OCI-LY1 (cell line): ENCODE measurements around the gene GALP.

Experiments
- H2AFZ ChIP-seq: fragments of 200-600 bp; sonication (generic), shearing (Covaris generic); 2 replicates; pipeline ENCODE4 v1.6.0; 2014; ENCODE audit warnings: antibody characterized with exemption, mild to moderate bottlenecking, low read length
- H3F3A ChIP-seq: fragments of 200-600 bp; sonication (generic), shearing (Covaris generic); 2 replicates; pipeline ENCODE4 v1.6.0; 2014; ENCODE audit warnings: mild to moderate bottlenecking, antibody characterized with exemption, low read length, moderate library complexity; ENCODE audit not compliant: insufficient read depth
- H3K27ac ChIP-seq: fragments of 200-600 bp; sonication (generic); 2 replicates; pipeline ENCODE4 v1.5.1; 2014; ENCODE audit warnings: low read length, mixed run types, mild to moderate bottlenecking, low read depth; ENCODE audit not compliant: poor library complexity, severe bottlenecking
- H3K27me3 ChIP-seq: fragments of 200-600 bp; sonication (generic); 2 replicates; pipeline ENCODE4 v1.6.0; 2014; ENCODE audit warnings: antibody characterized with exemption, mild to moderate bottlenecking, low read length, moderate library complexity; ENCODE audit not compliant: insufficient read depth
- H3K36me3 ChIP-seq: fragments of 200-600 bp; sonication (generic); 2 replicates; pipeline ENCODE4 v1.6.1; 2014; ENCODE audit warnings: mild to moderate bottlenecking, antibody characterized with exemption, low read length, moderate library complexity, mixed read lengths; ENCODE audit not compliant: insufficient read depth
- H3K4me1 ChIP-seq: fragments of 200-600 bp; sonication (generic); 2 replicates; pipeline ENCODE4 v1.5.1; 2014; ENCODE audit warnings: mild to moderate bottlenecking, low read length, moderate library complexity; ENCODE audit not compliant: insufficient read depth, severe bottlenecking
- H3K4me2 ChIP-seq: fragments of 200-600 bp; sonication (generic), shearing (Covaris generic); 2 replicates; pipeline ENCODE4 v1.6.1; 2014; ENCODE audit warnings: low read length
- H3K4me3 ChIP-seq: fragments of 200-600 bp; sonication (generic); 2 replicates; pipeline ENCODE4 v1.5.1; 2014; ENCODE audit warnings: low read length, low read depth, mild to moderate bottlenecking, mixed read lengths; ENCODE audit not compliant: poor library complexity, severe bottlenecking
- H3K79me2 ChIP-seq: fragments of 200-600 bp; shearing (Covaris generic); 2 replicates; pipeline ENCODE4 v1.6.1; 2016; ENCODE audit warnings: mixed run types, low read length, mixed read lengths; ENCODE audit not compliant: insufficient read depth
- H3K9ac ChIP-seq: fragments of 200-600 bp; sonication (generic), shearing (Covaris generic); 2 replicates; pipeline ENCODE4 v1.6.1; 2014; ENCODE audit warnings: mild to moderate bottlenecking, low read length, mixed read lengths
- H3K9me2 ChIP-seq: fragments of 200-600 bp; sonication (generic), shearing (Covaris generic); 2 replicates; pipeline ENCODE4 v1.6.1; 2014; ENCODE audit warnings: low read depth, mild to moderate bottlenecking, low read length, mixed read lengths
- H3K9me3 ChIP-seq: fragments of 200-600 bp; shearing (Covaris generic); 2 replicates; pipeline ENCODE4 v1.6.1; 2014; ENCODE audit warnings: low read length, mixed read lengths
- H4K20me1 ChIP-seq: fragments of 200-600 bp; sonication (generic), shearing (Covaris generic); 2 replicates; pipeline ENCODE4 v1.6.0; 2016; ENCODE audit warnings: mild to moderate bottlenecking, low read length; ENCODE audit not compliant: insufficient read depth
- CTCF ChIP-seq: fragments of 200-600 bp; sonication (generic), shearing (Covaris generic); IDR thresholded peaks from 2 replicates; pipeline ENCODE4 v1.5.1; 2017; ENCODE audit warnings: mild to moderate bottlenecking, antibody characterized with exemption, low read length, moderate library complexity, mixed read lengths
- EZH2 ChIP-seq: fragments of 200-600 bp; sonication (generic), shearing (Covaris generic); IDR thresholded peaks from 2 replicates; pipeline ENCODE4 v1.8.0; 2017; ENCODE audit warnings: borderline replicate concordance, mixed run types, mild to moderate bottlenecking, antibody characterized with exemption, low read length, moderate library complexity, mixed read lengths

GALP gene

GRCh38 chr19:56167064-56167578 is 8.7 kb upstream of the GALP start:
- H3K4me3 ChIP-seq, result no peak overlapping the region
- no peaks in the 10 kb centered on the region for H3K9me3 ChIP-seq
- no peak overlapping the region for H2AFZ ChIP-seq
- no peaks in the 10 kb centered on the region for H3F3A ChIP-seq
- H4K20me1 ChIP-seq, result no peaks in the 10 kb centered on the region
- H3K27me3 ChIP-seq, result no peaks in the 10 kb centered on the region
- no peaks in the 10 kb centered on the region for H3K9me2 ChIP-seq
- TF ChIP-seq CTCF (no peak), EZH2 (no peak)
- no peak overlapping the region for H3K9ac ChIP-seq
- H3K36me3 ChIP-seq, result no peaks in the 10 kb centered on the region
- no peaks in the 10 kb centered on the region for H3K4me1 ChIP-seq
- H3K4me2 ChIP-seq, result no peak overlapping the region
- H3K79me2 ChIP-seq, result no peaks in the 10 kb centered on the region
- no peak overlapping the region for H3K27ac ChIP-seq

GRCh38 chr19:56170261-56170660 is 5.5 kb upstream of the GALP start:
- Histone ChIP-seq H3K4me2 (no peak overlapping the region), H3K9ac (no peak overlapping the region), H3K27ac (no peak overlapping the region), H3F3A (no peaks in the 10 kb centered on the region), H3K9me3 (no peaks in the 10 kb centered on the region), H3K36me3 (no peaks in the 10 kb centered on the region), H3K9me2 (no peaks in the 10 kb centered on the region), H3K79me2 (no peaks in the 10 kb centered on the region), H4K20me1 (no peaks in the 10 kb centered on the region), H3K27me3 (0 out of 2 replicates have a peak, but pooled peaks cover 5% of the 10 kb centered on the region), H3K4me1 (no peaks in the 10 kb centered on the region), H3K4me3 (no peak overlapping the region), H2AFZ (no peak overlapping the region)
- no peak for TF ChIP-seq EZH2
- TF ChIP-seq CTCF, result no peak

GRCh38 chr19:56174086-56174485 is 1.7 kb upstream of the GALP start:
- no peak overlapping the region for H3K4me2 ChIP-seq
- H3K79me2 ChIP-seq, result no peaks in the 10 kb centered on the region
- no peak overlapping the region for H3K4me3 ChIP-seq
- no peak overlapping the region for H3K9ac ChIP-seq
- H3F3A ChIP-seq, result no peaks in the 10 kb centered on the region
- TF ChIP-seq CTCF (no peak), EZH2 (no peak)
- H3K4me1 ChIP-seq, result no peaks in the 10 kb centered on the region
- H3K9me2 ChIP-seq, result no peaks in the 10 kb centered on the region
- H2AFZ ChIP-seq, result no peak overlapping the region
- no peaks in the 10 kb centered on the region for H4K20me1 ChIP-seq
- 0 out of 2 replicates have a peak, but pooled peaks cover 5% of the 10 kb centered on the region for H3K27me3 ChIP-seq
- no peaks in the 10 kb centered on the region for H3K36me3 ChIP-seq
- no peak overlapping the region for H3K27ac ChIP-seq
- no peaks in the 10 kb centered on the region for H3K9me3 ChIP-seq
